Lung (tissue), 12 donors: ENCODE measurements around the gene SEMA3C. TPM values are rescaled to one million over a fixed set of nuclear protein-coding genes. Genes with fewer than 3 reads are reported as not detected.

Source experiments
- ATAC-seq: fragments of 200-7000 bp; cut with Tn5 transposase; one replicate; pipeline ENCODE4 v1.9.1; 2020; ENCODE audit warnings: moderate number of reproducible peaks; ENCODE audit not compliant: insufficient read depth, low FRiP score
- DNase-seq, 3 donors: peaks; one replicate each; pipeline ENCODE4 v3.0.0-alpha.2; 2013 to 2017
- H3K27ac ChIP-seq, 2 donors: one replicate each; pipeline ENCODE4 v1.5.1; 2013; ENCODE audit warnings: mild to moderate bottlenecking in 2 of 2, moderate library complexity in 2 of 2, control low read depth in 1 of 2, inconsistent platforms in 1 of 2, low read depth in 1 of 2, low read length in 1 of 2
- H3K27me3 ChIP-seq, 3 donors: one replicate each; pipeline ENCODE4 v1.5.1; 2013; ENCODE audit warnings: low read length in 2 of 3; ENCODE audit not compliant: control insufficient read depth in 3 of 3, insufficient read depth in 3 of 3
- H3K36me3 ChIP-seq, 4 donors: one replicate each; pipeline ENCODE4 v1.5.1; 2013; ENCODE audit warnings: low read length in 4 of 4, mild to moderate bottlenecking in 1 of 4, moderate library complexity in 1 of 4; ENCODE audit not compliant: control insufficient read depth in 4 of 4, insufficient read depth in 4 of 4
- H3K4me1 ChIP-seq, 5 donors: one replicate each; pipeline ENCODE4 v1.5.1; 2013; ENCODE audit warnings: low read length in 5 of 5, mild to moderate bottlenecking in 2 of 5, moderate library complexity in 1 of 5; ENCODE audit not compliant: control insufficient read depth in 5 of 5, insufficient read depth in 5 of 5
- H3K4me3 ChIP-seq: one replicate; pipeline ENCODE4 v1.5.1; 2013; ENCODE audit warnings: mild to moderate bottlenecking, control low read depth, moderate library complexity
- H3K9ac ChIP-seq, 2 donors: one replicate each; pipeline ENCODE4 v1.5.1; 2013; ENCODE audit warnings: low read length in 2 of 2, control low read depth in 1 of 2; ENCODE audit not compliant: insufficient read depth in 1 of 2
- H3K9me3 ChIP-seq, 4 donors: one replicate each; pipeline ENCODE4 v1.5.1; 2013; ENCODE audit warnings: low read length in 3 of 4, mild to moderate bottlenecking in 1 of 4, moderate library complexity in 1 of 4; ENCODE audit not compliant: control insufficient read depth in 4 of 4, insufficient read depth in 3 of 4
- WGBS, 2 donors: extraction: QIAGEN DNeasy Blood & Tissue Kit; methylation state at CpG; one replicate each; pipeline ENCODE4 v1.1.7; 2013; 5-methylcytosine and 5-hydroxymethylcytosine counted together
- polyA plus RNA-seq, 2 donors: library from polyadenylated mRNA; stranded (reverse); fragments of 200-250 nt; gene quantifications; one replicate each; pipeline ENCODE4 v1.2.1, GENCODE V29; 2013
- total RNA-seq, 2 donors: library from RNA; depleted of rRNA in 1 of 2; stranded (reverse); fragments of >200 nt in 1 of 2; gene quantifications; one replicate each; pipeline ENCODE4 v1.2.1, GENCODE V29; 2014 to 2021
- TF ChIP-seq, protein P1 (sequence below): IDR thresholded peaks from 2 replicates; pipeline ENCODE4 v1.5.1; 2012; ENCODE audit warnings: mild to moderate bottlenecking; ENCODE audit errors: control extremely low read depth, extremely low read depth
- donor health status: control.
- donor health status: control.
- donor health status: Bipolar disorder and iron deficiency.
- donor health status: healthy.
- donor health status: DM: yes; HTN: yes; CAD: no.

Gene SEMA3C
- total and polyA plus RNA-seq, 4 donors, result 6.9 to 87.2 (median 33.7) TPM

DNA sequence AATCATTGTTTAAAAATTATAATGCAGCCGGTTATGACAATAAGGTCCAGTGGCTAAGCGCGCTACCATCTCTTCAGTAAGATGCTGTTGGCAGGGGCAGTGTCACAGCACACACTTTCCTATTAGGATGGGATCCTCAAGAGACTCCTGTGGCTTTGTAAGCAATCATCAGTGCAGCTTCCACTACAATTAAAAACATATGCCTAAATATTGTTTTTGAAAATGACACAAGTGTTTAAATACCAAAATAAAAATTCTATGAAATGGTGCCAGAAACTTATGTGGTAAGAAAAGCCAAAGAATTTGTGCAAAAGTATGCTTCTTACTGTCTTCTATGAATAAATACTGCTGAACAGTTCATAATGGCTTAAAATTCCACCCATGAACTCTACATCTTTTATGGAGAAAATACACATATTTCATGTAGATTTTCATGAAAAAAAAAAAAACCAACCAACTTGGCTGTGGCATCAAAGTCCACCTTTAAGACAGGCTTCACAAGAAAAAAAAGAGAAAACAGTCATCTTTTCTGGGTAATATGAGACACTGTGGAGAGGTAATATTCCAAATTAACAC is 132.8 kb downstream of the SEMA3C start:
- ATAC-seq (no peak), DNase-seq (no peak)
- H3K9ac ChIP-seq, result no peak overlapping the region
- H3K4me1 ChIP-seq, result peaks cover 0 to 20% (median 10%) of the 10 kb centered on the region in 5 donors
- 97% methylated on average over 3 of the region's 3 CpGs for WGBS, 2 donors
- H3K27ac ChIP-seq, result no peak overlapping the region
- TF ChIP-seq, protein P1, sequence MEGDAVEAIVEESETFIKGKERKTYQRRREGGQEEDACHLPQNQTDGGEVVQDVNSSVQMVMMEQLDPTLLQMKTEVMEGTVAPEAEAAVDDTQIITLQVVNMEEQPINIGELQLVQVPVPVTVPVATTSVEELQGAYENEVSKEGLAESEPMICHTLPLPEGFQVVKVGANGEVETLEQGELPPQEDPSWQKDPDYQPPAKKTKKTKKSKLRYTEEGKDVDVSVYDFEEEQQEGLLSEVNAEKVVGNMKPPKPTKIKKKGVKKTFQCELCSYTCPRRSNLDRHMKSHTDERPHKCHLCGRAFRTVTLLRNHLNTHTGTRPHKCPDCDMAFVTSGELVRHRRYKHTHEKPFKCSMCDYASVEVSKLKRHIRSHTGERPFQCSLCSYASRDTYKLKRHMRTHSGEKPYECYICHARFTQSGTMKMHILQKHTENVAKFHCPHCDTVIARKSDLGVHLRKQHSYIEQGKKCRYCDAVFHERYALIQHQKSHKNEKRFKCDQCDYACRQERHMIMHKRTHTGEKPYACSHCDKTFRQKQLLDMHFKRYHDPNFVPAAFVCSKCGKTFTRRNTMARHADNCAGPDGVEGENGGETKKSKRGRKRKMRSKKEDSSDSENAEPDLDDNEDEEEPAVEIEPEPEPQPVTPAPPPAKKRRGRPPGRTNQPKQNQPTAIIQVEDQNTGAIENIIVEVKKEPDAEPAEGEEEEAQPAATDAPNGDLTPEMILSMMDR, result no peak
- no peak overlapping the region for H3K4me3 ChIP-seq
- peaks cover 1 to 6% (median 3%) of the 10 kb centered on the region in 4 donors for H3K36me3 ChIP-seq
- H3K27me3 ChIP-seq, result no peaks in the 10 kb centered on the region
- no peaks in the 10 kb centered on the region for H3K9me3 ChIP-seq

DNA sequence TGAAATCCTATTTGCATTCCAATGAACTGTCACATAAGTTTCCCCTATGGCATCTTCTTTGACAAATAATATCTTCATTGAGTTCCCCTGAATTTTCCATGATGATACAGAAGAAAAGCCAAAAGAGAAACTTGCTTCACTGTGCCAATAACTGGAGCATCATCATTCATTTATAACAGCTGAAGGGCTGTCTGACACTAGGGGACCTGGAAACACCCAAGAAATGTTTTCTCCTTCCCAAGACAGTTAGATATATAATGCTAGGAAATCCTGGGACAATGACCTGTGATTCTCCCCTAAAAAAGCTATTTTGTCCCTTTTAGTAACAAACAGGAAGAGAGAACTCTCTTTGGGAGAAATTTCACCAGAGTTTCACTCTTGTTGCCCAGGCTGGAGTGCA is 133.6 kb downstream of the SEMA3C start:
- TF ChIP-seq, protein P1, result no peak
- peaks cover 0 to 26% (median 12%) of the 10 kb centered on the region in 5 donors for H3K4me1 ChIP-seq

DNA sequence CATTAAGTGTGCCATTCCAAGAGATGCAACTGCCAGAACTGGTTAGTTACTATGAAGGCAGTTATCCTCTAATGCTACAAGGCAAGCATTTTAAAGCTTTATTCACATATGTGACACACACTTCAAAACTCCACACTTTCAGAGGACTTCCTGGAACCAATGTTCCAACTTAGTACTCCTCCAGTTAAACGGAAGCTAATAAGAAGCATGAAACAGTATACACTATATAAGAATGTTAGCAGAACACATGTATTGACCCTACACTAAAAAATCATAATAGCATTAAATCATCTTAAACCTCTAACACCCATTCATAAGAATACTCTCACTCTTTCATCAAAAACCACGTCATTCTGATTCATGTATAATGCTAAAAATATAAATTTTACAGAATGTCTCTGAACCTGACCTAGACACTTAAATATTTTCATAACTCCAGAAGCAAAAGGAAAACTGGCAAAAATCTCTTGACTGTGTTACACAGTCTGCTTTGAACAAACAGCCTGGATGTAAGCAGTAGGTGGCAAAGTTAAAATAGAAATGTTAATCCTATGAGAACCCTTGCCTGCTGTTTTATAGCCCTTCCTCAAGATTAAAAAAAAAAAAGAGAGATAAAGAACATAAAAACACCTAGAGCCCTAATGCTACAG is 135.0 kb downstream of the SEMA3C start:
- peak overlapping the region in 1 of 2 donors; percentile 79 for H3K27ac ChIP-seq
- no peak overlapping the region for H3K4me3 ChIP-seq
- H3K27me3 ChIP-seq, result no peaks in the 10 kb centered on the region
- TF ChIP-seq, protein P1, result no peak
- H3K9me3 ChIP-seq, result no peaks in the 10 kb centered on the region
- DNase-seq (no peak), ATAC-seq (no peak)
- 73 to 87% methylated on average over 2 of the region's 2 CpGs for WGBS, 2 donors
- H3K4me1 ChIP-seq, result peaks cover 0 to 26% (median 11%) of the 10 kb centered on the region in 5 donors
- no peak overlapping the region for H3K9ac ChIP-seq
- peaks cover 0 to 6% (median 2%) of the 10 kb centered on the region in 4 donors for H3K36me3 ChIP-seq

More for the DNA sequence above, 133.6 kb downstream of the SEMA3C start:
- Histone ChIP-seq H3K9me3 (no peaks in the 10 kb centered on the region), H3K27me3 (no peaks in the 10 kb centered on the region), H3K4me3 (no peak overlapping the region), H3K36me3 (peaks cover 1 to 6% (median 3%) of the 10 kb centered on the region in 4 donors), H3K27ac (no peak overlapping the region), H3K9ac (no peak overlapping the region)
- ATAC-seq (no peak), DNase-seq (no peak)
